DOHH2 (cell line): ENCODE measurements around the gene SPATA21.

Source experiments
- H3F3A ChIP-seq: fragments of 200-600 bp; sonication (generic), shearing (Covaris generic); 2 replicates; pipeline ENCODE4 v1.6.0; 2016; ENCODE audit warnings: antibody characterized with exemption, mild to moderate bottlenecking; ENCODE audit not compliant: control insufficient read depth, insufficient read depth
- H3K27ac ChIP-seq: fragments of 200-600 bp; sonication (generic); 2 replicates; pipeline ENCODE4 v1.5.1; 2014; ENCODE audit warnings: low read depth, mild to moderate bottlenecking, low read length, moderate library complexity
- H3K27me3 ChIP-seq: fragments of 200-600 bp; sonication (generic); 2 replicates; pipeline ENCODE4 v1.6.1; 2014; ENCODE audit warnings: mild to moderate bottlenecking, low read length, mixed read lengths; ENCODE audit not compliant: control insufficient read depth
- H3K36me3 ChIP-seq: fragments of 200-600 bp; sonication (generic); 2 replicates; pipeline ENCODE4 v1.6.1; 2014; ENCODE audit warnings: mild to moderate bottlenecking, low read length, moderate library complexity, mixed read lengths; ENCODE audit not compliant: control insufficient read depth
- H3K4me1 ChIP-seq: fragments of 200-600 bp; sonication (generic); 2 replicates; pipeline ENCODE4 v1.6.1; 2014; ENCODE audit warnings: mild to moderate bottlenecking, low read length, mixed read lengths; ENCODE audit not compliant: control insufficient read depth
- H3K4me2 ChIP-seq: fragments of 200-600 bp; sonication (generic); 2 replicates; pipeline ENCODE4 v1.6.0; 2014; ENCODE audit warnings: mild to moderate bottlenecking, low read length, moderate library complexity
- H3K4me3 ChIP-seq: fragments of 200-600 bp; sonication (generic); 2 replicates; pipeline ENCODE4 v1.5.1; 2014; ENCODE audit warnings: mild to moderate bottlenecking, low read length, mixed read lengths
- H3K79me2 ChIP-seq: fragments of 200-600 bp; sonication (generic); 2 replicates; pipeline ENCODE4 v1.6.1; 2014; ENCODE audit warnings: mild to moderate bottlenecking, low read length, mixed read lengths; ENCODE audit not compliant: control insufficient read depth
- H3K9me2 ChIP-seq: fragments of 200-600 bp; sonication (generic); replicated peaks from 2 replicates; pipeline ENCODE4 v1.6.1; 2014; ENCODE audit warnings: mild to moderate bottlenecking, low read length, mixed read lengths; ENCODE audit not compliant: control insufficient read depth
- H3K9me3 ChIP-seq: fragments of 200-600 bp; sonication (generic); 2 replicates; pipeline ENCODE4 v1.6.1; 2014; ENCODE audit warnings: antibody characterized with exemption, low read length, mixed read lengths; ENCODE audit not compliant: control insufficient read depth, insufficient read depth
- H4K20me1 ChIP-seq: fragments of 200-600 bp; sonication (generic); 2 replicates; pipeline ENCODE4 v1.6.0; 2014; ENCODE audit warnings: low read depth, mild to moderate bottlenecking, antibody characterized with exemption, low read length, moderate library complexity; ENCODE audit not compliant: control insufficient read depth, insufficient read depth
- EZH2phosphoT487 ChIP-seq: fragments of 200-600 bp; sonication (generic); IDR thresholded peaks from 2 replicates; pipeline ENCODE4 v1.6.1; 2017; ENCODE audit warnings: borderline replicate concordance, mild to moderate bottlenecking, antibody characterized with exemption, low read length, moderate library complexity, mixed read lengths
- TF ChIP-seq, protein P1 (sequence below): fragments of 200-600 bp; sonication (generic); IDR thresholded peaks from one replicate; pipeline ENCODE4 v1.5.1; 2014; ENCODE audit warnings: antibody characterized with exemption, mild to moderate bottlenecking, low read depth, low read length; ENCODE audit not compliant: poor library complexity, severe bottlenecking

SPATA21 gene

DNA sequence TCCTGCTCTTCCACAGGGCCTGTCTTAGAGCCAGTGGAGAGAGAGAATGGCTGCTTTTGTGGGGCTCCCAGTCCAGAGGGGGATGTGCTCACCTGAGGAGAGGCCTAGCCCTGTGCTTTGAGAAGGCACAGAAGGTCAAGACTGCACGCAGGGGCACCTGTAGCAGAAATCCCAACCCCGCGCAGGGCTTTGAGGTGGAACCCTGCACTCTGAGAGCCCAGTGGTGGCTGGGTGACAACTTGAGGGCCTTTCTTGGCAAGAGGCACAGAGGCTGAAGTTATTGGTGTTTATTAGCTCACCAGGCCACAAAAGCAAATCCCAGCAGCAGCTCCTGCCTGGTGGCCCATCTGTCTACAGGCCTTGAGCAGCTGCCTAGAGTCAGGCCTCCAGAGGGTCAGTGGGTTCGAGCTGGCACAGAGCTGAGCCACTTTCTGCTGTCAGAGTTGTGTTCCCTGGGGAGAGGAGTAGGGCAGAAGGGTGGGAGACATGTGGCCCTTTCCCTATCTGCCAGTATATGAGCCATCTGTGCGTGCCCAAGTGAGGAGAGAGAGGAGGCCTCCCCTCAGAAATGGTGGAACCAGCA, 38.8 kb downstream of the SPATA21 start:
- no peaks in the 10 kb centered on the region for H3K27me3 ChIP-seq
- H3K36me3 ChIP-seq: peaks cover 46% of the 10 kb centered on the region
- peaks cover 9% of the 10 kb centered on the region for H3K79me2 ChIP-seq
- no peak overlapping the region for H3K4me3 ChIP-seq
- TF ChIP-seq EZH2phosphoT487: no peak
- TF ChIP-seq, protein P1, sequence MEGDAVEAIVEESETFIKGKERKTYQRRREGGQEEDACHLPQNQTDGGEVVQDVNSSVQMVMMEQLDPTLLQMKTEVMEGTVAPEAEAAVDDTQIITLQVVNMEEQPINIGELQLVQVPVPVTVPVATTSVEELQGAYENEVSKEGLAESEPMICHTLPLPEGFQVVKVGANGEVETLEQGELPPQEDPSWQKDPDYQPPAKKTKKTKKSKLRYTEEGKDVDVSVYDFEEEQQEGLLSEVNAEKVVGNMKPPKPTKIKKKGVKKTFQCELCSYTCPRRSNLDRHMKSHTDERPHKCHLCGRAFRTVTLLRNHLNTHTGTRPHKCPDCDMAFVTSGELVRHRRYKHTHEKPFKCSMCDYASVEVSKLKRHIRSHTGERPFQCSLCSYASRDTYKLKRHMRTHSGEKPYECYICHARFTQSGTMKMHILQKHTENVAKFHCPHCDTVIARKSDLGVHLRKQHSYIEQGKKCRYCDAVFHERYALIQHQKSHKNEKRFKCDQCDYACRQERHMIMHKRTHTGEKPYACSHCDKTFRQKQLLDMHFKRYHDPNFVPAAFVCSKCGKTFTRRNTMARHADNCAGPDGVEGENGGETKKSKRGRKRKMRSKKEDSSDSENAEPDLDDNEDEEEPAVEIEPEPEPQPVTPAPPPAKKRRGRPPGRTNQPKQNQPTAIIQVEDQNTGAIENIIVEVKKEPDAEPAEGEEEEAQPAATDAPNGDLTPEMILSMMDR: no peak
- no peaks in the 10 kb centered on the region for H3K4me1 ChIP-seq
- no peaks in the 10 kb centered on the region for H3K9me2 ChIP-seq
- peaks cover 5% of the 10 kb centered on the region; the same call in 1 of the 2 replicates for H3F3A ChIP-seq
- H4K20me1 ChIP-seq: no peaks in the 10 kb centered on the region
- no peaks in the 10 kb centered on the region for H3K9me3 ChIP-seq
- no peak overlapping the region for H3K27ac ChIP-seq
- H3K4me2 ChIP-seq: no peak overlapping the region

DNA sequence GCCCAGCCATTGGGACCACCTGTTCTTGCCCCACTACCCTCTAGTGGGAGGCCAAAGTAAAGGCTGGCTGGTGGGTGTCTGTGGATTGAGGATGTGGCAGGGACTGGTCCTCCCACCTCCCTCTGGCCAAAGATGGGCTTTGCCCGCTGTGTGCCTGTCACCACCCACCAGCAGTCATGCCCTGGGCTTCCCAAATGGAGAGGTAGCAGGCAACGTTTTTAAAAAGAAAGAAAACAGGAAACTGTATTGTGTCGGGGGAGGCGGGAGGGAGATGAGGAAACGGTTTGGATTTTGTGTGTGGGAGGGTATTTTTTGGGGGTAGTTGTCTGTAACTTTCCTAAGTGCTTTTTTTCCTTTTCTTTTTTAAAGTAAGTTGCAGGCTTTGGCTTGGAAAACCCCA, 40.1 kb downstream of the SPATA21 start:
- H3K79me2 ChIP-seq: peaks cover 23% of the 10 kb centered on the region
- H3K36me3 ChIP-seq: peaks cover 59% of the 10 kb centered on the region
- no peaks in the 10 kb centered on the region for H3K9me2 ChIP-seq
- no peaks in the 10 kb centered on the region for H3K4me1 ChIP-seq
- no peak overlapping the region for H3K4me3 ChIP-seq
- no peaks in the 10 kb centered on the region for H3K9me3 ChIP-seq
- TF ChIP-seq, protein P1: no peak
- no peak for TF ChIP-seq EZH2phosphoT487
- H4K20me1 ChIP-seq: peaks cover 5% of the 10 kb centered on the region; the same call in 1 of the 2 replicates
- H3F3A ChIP-seq: peaks cover 5% of the 10 kb centered on the region; the same call in 1 of the 2 replicates
- H3K27me3 ChIP-seq: no peaks in the 10 kb centered on the region
- no peak overlapping the region for H3K4me2 ChIP-seq
- H3K27ac ChIP-seq: no peak overlapping the region

DNA sequence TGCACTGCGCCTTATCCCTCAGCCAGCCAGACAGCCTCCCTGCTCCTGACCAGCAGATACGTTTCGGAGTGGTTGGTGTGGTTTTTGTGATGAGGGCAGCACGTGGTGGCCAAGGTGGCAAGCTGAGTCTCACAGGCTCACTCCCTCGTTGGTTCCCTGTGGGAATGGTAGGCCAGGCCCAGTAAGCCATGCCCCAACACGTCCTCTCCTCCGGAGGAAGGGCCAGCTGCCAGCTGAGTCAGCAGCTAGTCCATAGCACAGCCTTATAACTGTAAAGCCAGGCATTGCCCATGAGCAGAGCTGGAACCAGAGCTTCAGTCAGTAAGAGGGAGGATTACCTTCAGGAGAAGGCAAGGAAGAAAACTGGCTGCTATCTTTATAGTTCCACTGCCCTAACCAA, 40.6 kb downstream of the SPATA21 start:
- H3K27me3 ChIP-seq: no peaks in the 10 kb centered on the region
- H3K79me2 ChIP-seq: peaks cover 28% of the 10 kb centered on the region
- peaks cover under 1% of the 10 kb centered on the region; the same call in 1 of the 2 replicates for H3K4me1 ChIP-seq
- peaks cover 5% of the 10 kb centered on the region; the same call in 1 of the 2 replicates for H3F3A ChIP-seq
- H3K4me2 ChIP-seq: no peak overlapping the region
- no peak for TF ChIP-seq EZH2phosphoT487
- TF ChIP-seq, protein P1: no peak
- H3K4me3 ChIP-seq: no peak overlapping the region
- H3K9me3 ChIP-seq: no peaks in the 10 kb centered on the region
- H3K9me2 ChIP-seq: no peaks in the 10 kb centered on the region
- peaks cover 61% of the 10 kb centered on the region for H3K36me3 ChIP-seq
- no peak overlapping the region for H3K27ac ChIP-seq
- peaks cover 7% of the 10 kb centered on the region; the same call in 1 of the 2 replicates for H4K20me1 ChIP-seq
